GM19452 (cell line): ENCODE results near the gene MACC1.
A peak's percentile ranks its signal among the peaks of the same experiment; 100 is the strongest.

ENCODE experiments used
- ATAC-seq: cut with Tn5 transposase; IDR thresholded peaks from one replicate; pipeline ENCODE4 v1.9.1; 2021; ENCODE audit not compliant: unreplicated experiment

MACC1 gene

GRCh38 chr7:20232848-20233247 lies 15.7 kb upstream of the MACC1 start:
- ATAC-seq: no peak

GRCh38 chr7:20229646-20230500 lies 12.7 kb upstream of the MACC1 start:
- no peak for ATAC-seq

DNA sequence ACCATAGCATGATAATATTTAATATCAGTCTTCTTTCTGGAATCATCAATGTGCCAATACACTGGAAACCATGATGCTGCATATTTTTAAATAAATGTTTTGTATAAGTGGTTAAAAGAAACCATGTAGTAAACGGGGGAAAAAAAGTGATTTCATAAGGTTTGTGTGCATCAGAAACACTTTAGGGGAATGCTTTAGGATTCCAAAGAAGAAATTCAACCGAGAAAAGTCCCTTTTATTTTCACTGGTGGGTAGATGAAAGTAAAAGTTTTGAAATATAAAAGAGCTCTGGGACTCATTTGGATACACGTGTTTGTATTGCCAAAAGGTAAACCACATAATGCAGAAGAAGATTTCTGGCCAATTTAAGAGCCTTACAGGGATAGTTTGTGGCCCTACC lies 11.9 kb upstream of the MACC1 start:
- no peak for ATAC-seq

- no peak for ATAC-seq
Observed at GRCh38 chr7:20228654-20229053, 11.5 kb upstream of the MACC1 start.

DNA sequence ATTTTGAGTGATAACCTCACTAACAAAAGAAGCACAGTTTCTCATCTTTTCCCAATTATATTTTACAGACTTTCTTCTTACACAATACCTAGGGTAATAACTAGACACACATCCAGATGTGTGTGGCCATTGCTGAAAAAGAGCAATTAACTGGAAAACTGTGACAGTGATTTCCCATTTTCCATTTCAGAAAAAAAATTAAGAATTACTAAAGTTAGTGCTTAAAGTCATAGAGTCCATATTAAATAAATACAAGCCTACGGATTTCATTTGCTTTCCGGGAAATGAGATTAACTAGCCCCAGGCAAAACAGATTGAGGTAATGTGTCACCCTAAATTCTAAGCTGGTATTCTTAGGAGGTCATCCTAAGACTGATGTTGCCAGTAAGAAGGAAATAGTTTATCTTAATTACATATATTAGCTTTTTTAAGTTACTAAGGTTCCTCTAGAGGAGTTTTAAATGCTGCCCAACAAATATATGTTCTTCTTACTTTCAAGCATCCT lies 10.2 kb upstream of the MACC1 start:
- ATAC-seq: no peak

DNA sequence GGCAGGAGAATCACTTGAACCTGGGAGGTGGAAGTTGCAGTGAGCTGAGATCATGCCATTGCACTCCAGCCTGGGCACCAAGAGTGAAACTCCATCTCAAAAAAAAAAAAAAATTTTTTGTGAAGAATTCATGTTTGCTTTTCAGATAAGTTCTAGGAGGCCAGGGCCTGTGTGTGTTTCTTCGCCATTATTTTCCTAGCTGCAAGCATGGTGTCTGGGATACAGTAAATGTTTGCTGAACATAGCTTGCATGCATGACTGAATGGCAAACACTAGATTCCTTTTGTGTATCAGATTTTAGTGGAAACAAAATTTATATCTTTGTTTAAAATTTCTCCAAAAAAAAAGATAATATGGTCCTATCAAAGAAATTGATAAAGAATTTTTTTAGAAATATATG lies 9.7 kb upstream of the MACC1 start:
- ATAC-seq: no peak

- no peak for ATAC-seq
Observed at GRCh38 chr7:20225384-20225783, 8.2 kb upstream of the MACC1 start.

DNA sequence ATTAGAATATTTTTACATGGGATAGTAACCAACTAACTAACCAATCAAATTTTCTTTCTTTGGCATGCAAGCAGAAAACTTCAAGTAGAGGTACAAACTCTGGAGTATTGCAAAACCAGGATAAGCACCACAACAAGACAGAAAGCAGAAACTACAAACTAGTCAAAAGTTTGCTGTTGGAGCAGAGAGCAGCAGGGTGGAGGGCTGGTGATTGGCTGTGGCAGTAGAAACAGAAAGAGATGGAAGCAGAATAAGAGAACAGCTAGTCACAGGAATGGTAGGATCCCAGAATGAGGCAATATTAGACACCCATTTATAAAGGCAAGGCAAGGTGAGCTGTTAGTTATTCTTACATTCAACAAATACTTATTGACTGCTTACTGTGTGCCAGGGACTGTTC lies 6.8 kb upstream of the MACC1 start:
- no peak for ATAC-seq

DNA sequence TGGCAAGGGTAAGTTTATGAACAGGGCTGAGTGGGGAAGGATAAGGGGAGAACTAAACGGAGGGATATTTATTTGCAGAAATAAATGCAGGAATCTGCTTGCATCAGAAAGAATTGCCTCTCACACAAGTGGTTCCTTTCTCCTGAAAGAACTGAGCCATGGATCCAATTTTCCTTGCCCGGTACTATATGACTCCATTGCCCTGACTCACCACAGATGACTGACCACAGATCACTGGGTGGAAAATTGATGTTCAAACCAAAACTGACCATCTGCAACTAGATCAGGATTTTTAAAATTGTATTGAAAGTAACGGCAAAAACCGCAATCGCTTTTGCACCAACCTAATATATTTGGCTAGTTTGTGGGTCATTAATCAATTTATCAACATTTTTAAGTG lies 6.2 kb upstream of the MACC1 start:
- ATAC-seq: no peak

GRCh38 chr7:20222219-20222828 lies 5.1 kb upstream of the MACC1 start:
- no peak for ATAC-seq

DNA sequence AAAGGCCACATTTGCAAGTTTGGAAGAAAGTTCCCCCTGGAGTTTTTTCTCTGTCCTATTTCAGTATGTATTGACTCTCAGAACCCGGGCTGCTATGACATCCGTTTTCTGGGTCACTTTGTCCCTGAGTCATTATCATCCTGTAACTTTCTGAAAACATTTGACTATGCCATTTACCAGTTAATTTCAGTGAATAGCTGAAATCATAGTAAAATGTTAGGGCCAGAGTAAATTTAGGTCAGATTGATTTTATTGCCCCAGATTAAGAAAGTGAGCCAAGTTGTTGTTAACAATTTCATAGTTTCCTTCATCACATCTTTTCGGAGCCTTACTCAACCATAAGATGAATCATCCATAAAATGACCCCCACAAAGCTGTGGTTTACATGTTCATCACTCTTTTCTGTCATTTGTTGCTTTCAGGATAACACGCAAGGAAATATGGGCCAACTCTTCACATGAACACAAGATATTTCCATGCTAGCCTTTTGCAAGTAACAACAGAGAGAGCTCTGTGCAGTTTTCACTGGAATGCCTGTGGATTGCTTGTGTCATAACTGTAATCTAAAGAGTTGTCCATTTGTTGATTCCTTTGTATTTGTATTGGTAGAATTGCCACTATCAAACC lies 3.9 kb upstream of the MACC1 start:
- peak; percentile 19 for ATAC-seq

DNA sequence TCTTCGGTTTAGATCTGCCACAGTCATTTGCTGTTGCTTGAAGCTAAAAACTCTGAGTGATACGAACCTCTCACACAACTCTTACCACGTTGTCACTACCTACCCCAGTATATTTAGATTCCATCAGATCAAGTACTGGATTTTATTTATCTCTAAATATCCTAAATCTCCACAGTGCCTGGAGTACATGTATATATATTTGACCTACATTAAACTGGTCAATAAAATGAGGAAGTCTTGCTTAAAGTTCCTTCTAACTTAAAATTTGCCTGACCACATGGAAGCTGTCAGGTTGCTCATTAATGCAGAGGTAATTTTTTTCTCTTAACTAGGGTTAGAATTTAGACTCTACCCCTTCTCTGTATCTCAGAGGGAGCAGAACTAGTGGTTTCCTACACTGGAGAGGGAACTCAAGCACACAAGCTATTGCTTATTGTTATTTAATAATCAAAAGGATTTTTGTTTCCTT lies 3.1 kb upstream of the MACC1 start:
- peak; percentile 27 for ATAC-seq

- ATAC-seq: peak; percentile 72
Observed at GRCh38 chr7:20219446-20220292, 2.5 kb upstream of the MACC1 start.

DNA sequence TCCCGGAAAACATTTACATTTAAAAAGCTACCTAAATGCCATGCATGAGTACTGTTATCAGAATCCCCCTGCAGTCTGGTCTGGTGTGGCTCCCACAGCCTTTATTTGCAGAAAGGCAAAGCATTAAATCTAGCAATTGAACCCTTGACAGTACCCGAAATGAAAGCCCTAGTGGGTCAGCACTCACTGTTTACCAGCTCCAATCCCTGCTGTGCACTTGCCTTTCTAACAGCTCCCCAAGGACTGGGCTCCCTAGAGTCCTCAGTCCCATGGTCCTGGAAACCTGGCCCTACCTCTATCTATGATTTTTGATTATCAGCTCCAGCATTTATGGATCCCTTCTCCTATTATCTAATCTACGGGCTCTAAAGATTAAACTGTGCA lies 1.9 kb upstream of the MACC1 start:
- ATAC-seq: no peak

DNA sequence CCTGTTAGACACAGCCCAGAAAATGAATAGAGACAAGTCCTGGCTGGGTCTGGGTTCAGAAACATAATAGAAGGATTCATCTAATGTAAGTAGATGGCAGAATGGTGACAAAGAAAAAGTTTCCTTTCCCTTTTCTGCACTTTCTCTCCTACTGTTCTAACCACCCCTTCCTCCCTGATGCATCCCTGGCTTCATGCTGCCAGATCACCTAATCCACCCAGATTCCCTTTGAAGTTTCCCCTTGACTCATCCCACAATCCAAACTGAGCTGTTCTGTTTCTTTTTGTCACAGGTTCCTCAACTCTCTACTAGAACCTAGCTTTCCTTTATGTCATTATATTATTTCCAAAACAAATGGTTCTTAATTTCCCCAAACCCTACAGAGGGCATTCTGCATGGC lies 1.1 kb upstream of the MACC1 start:
- no peak for ATAC-seq

GRCh38 chr7:20216406-20217036 lies 663 bp downstream of the MACC1 start:
- ATAC-seq: no peak

GRCh38 chr7:20214921-20215669 lies 2.1 kb downstream of the MACC1 start:
- no peak for ATAC-seq

DNA sequence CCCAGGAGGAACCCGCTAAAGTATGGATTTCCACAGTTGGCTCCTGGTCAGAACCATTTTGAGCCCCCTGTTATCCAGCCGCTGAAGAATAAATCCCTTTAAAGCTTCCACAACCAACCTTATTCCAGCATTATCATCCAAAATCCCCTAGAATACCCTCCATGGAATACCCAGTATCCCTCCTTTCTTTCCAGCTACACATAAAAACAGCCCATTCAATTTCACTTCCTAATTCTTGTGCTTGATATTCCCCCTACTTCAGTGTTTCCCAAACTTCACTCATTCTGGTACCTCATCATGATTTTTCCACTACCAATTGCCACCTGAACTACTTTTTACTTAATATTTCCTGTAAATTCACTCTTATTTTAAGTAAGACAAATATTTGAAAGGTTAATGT lies 3.1 kb downstream of the MACC1 start:
- ATAC-seq: no peak

GRCh38 chr7:20213378-20213777 lies 3.8 kb downstream of the MACC1 start:
- no peak for ATAC-seq

GRCh38 chr7:20211376-20211775 lies 5.8 kb downstream of the MACC1 start:
- no peak for ATAC-seq
